Smooth muscle cell of the brain vasculature (primary cell): ENCODE measurements around the gene CEP57.
A peak's percentile ranks its signal among the peaks of the same experiment; 100 is the strongest.

Source experiments
- DNase-seq: peaks from one replicate; pipeline ENCODE4 v3.0.0-alpha.2; 2012; ENCODE audit warnings: low read depth, low spot score

The CEP57 gene

GRCh38 chr11:95790123-95790932, at the start of gene CEP57:
Gene CEP57 (plus strand): TSS chr11:95790498. CDS start chr11:95790699, 201 bp downstream.
- DNase-seq, result peak; percentile 95

GRCh38 chr11:95750101-95750500, 40.2 kb upstream of the CEP57 start:
- no peak for DNase-seq

- DNase-seq, result no peak
Measured at GRCh38 chr11:95751515-95751914, 38.8 kb upstream of the CEP57 start.

- no peak for DNase-seq
Measured at GRCh38 chr11:95760941-95761340, 29.4 kb upstream of the CEP57 start.

- no peak for DNase-seq
Measured at GRCh38 chr11:95762534-95762933, 27.8 kb upstream of the CEP57 start.

- DNase-seq, result peak; percentile 26
Measured at GRCh38 chr11:95764267-95764898, 25.9 kb upstream of the CEP57 start.

- DNase-seq, result no peak
Measured at GRCh38 chr11:95766701-95767100, 23.6 kb upstream of the CEP57 start.

- no peak for DNase-seq
Measured at GRCh38 chr11:95767498-95767897, 22.8 kb upstream of the CEP57 start.

- DNase-seq, result no peak
Measured at GRCh38 chr11:95768521-95768920, 21.8 kb upstream of the CEP57 start.

GRCh38 chr11:95776859-95777258, 13.4 kb upstream of the CEP57 start:
- DNase-seq, result no peak

- DNase-seq, result no peak
Measured at GRCh38 chr11:95778699-95779098, 11.6 kb upstream of the CEP57 start.

- no peak for DNase-seq
Measured at GRCh38 chr11:95780544-95780943, 9.8 kb upstream of the CEP57 start.

- DNase-seq, result no peak
Measured at GRCh38 chr11:95788921-95789505, 1.3 kb upstream of the CEP57 start.

GRCh38 chr11:95789506-95790122, 684 bp upstream of the CEP57 start, which contains the start of gene FAM76B:
Gene FAM76B (minus strand): TSS chr11:95789782. CDS start chr11:95789478, 304 bp downstream.
- peak; percentile 98 for DNase-seq

- no peak for DNase-seq
Measured at GRCh38 chr11:95790933-95791708, 823 bp downstream of the CEP57 start.

GRCh38 chr11:95791709-95792033, 1.4 kb downstream of the CEP57 start:
- DNase-seq, result no peak

- no peak for DNase-seq
Measured at GRCh38 chr11:95792200-95792599, 1.9 kb downstream of the CEP57 start.

- no peak for DNase-seq
Measured at GRCh38 chr11:95792700-95793099, 2.4 kb downstream of the CEP57 start.

- no peak for DNase-seq
Measured at GRCh38 chr11:95793116-95793515, 2.8 kb downstream of the CEP57 start.

- no peak for DNase-seq
Measured at GRCh38 chr11:95794086-95794485, 3.8 kb downstream of the CEP57 start.

GRCh38 chr11:95795627-95796295, 5.5 kb downstream of the CEP57 start:
- no peak for DNase-seq
